Body of pancreas (tissue), 4 donors: ENCODE measurements around the gene MYOM1.

Source experiments
- CTCF ChIP-seq, 7 experiments: fragments of 450-650 bp in 4 of 7; fragments of 200-600 bp in 3 of 7; sonication (generic) in 3 of 7; IDR thresholded peaks; one replicate each; pipeline ENCODE4 v1.5.1; 2016 to 2019; ENCODE audit warnings: antibody characterized with exemption in 7 of 7
- POLR2A ChIP-seq, 3 donors: fragments of 450-650 bp; IDR thresholded peaks; one replicate each; pipeline ENCODE4 v1.6.1; 2016; ENCODE audit warnings: antibody characterized with exemption in 3 of 3, mild to moderate bottlenecking in 2 of 3

DNA sequence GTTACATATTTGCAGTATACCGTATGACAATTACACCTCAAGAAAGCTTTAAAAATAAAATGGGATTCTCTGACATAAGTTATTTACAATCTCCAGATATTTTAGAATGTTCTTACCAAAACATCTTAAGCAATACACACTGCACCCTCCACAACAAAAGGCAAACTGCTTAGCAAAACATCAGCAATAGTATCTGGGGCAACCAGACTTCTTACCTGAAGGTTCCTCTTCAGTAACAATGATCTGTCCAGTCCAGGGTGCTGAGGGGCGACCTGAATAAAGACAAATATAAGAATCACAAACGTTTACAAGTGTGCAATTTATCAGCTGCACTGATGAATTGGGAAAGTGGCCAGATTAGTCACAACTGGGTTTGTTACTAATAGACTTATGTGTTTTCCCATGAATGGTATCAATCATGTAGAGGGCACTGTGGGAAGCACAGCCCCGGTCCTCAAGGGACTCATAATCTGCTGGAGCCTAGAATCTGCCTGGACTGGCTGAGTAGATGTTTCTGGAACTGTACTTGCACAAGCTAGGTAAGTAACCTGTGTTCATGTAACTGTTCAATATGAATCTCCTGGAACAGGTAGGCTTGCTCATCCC lies 70.7 kb downstream of the MYOM1 start:
- TF ChIP-seq POLR2A (IDR thresholded peaks at IDR 0.05) (no peak), CTCF (IDR thresholded peaks at IDR 0.05) (no peak)
